Smooth muscle cell (in vitro differentiated cells): Measurements from ENCODE around the gene SCN10A. TPM values are rescaled to one million over a fixed set of nuclear protein-coding genes. Genes with fewer than 3 reads are reported as not detected.
A peak's percentile ranks its signal among the peaks of the same experiment; 100 is the strongest.

Experiments
- DNase-seq: peaks from one replicate; lab custom pipeline; 2025; ENCODE audit not compliant: unreplicated experiment; lab: John Stamatoyannopoulos, UW
- H2AFZ ChIP-seq: fragments of 200-600 bp; sonication (generic); 2 replicates; pipeline ENCODE4 v1.6.0; 2016; ENCODE audit warnings: antibody characterized with exemption, low read depth, mild to moderate bottlenecking
- H3F3A ChIP-seq: fragments of 200-600 bp; sonication (generic); 2 replicates; pipeline ENCODE4 v1.6.0; 2017; ENCODE audit warnings: antibody characterized with exemption, low read depth
- H3K27ac ChIP-seq: fragments of 200-600 bp; sonication (generic); 2 replicates; pipeline ENCODE4 v1.5.1; 2016; ENCODE audit warnings: low read depth, mild to moderate bottlenecking
- H3K27me3 ChIP-seq: fragments of 200-600 bp; sonication (generic); 2 replicates; pipeline ENCODE4 v1.6.1; 2016; ENCODE audit warnings: low read depth, mild to moderate bottlenecking
- H3K36me3 ChIP-seq: fragments of 200-600 bp; sonication (generic); 2 replicates; pipeline ENCODE4 v1.5.1; 2016; ENCODE audit warnings: low read depth
- H3K4me1 ChIP-seq: fragments of 200-600 bp; sonication (generic); 2 replicates; pipeline ENCODE4 v1.5.1; 2016; ENCODE audit warnings: low read depth
- H3K4me2 ChIP-seq: fragments of 200-600 bp; sonication (generic); 2 replicates; pipeline ENCODE4 v1.6.0; 2016; ENCODE audit warnings: mild to moderate bottlenecking
- H3K4me3 ChIP-seq: fragments of 200-600 bp; sonication (generic); 2 replicates; pipeline ENCODE4 v1.5.1; 2016; ENCODE audit warnings: mild to moderate bottlenecking
- H3K79me2 ChIP-seq: fragments of 200-600 bp; sonication (generic); 2 replicates; pipeline ENCODE4 v1.6.0; 2016; ENCODE audit warnings: low read depth, mild to moderate bottlenecking
- H3K9ac ChIP-seq: fragments of 200-600 bp; sonication (generic); 2 replicates; pipeline ENCODE4 v1.6.0; 2016; ENCODE audit warnings: low read depth
- H3K9me3 ChIP-seq: fragments of 200-600 bp; sonication (generic); replicated peaks from 2 replicates; pipeline ENCODE4 v1.5.1; 2016; ENCODE audit warnings: low read depth
- H4K20me1 ChIP-seq: fragments of 200-600 bp; sonication (generic); 2 replicates; pipeline ENCODE4 v1.6.0; 2016; ENCODE audit warnings: low read depth
- WGBS: methylation state at CpG from one replicate; pipeline ENCODE4 v1.1.7; 2016; ENCODE audit warnings: low lambda C conversion rate; 5-methylcytosine and 5-hydroxymethylcytosine counted together
- polyA plus RNA-seq: library from polyadenylated mRNA; unstranded; fragments of >200 nt; fragmentation: Nextera tagmentation; extraction: Ambion mirVana; gene quantifications from 2 replicates; pipeline ENCODE4 v1.2.1, GENCODE V29; 2016
- total RNA-seq: library from RNA; depleted of rRNA; stranded (reverse); fragments of >200 nt; gene quantifications from 2 replicates; pipeline ENCODE4 v1.2.3, GENCODE V29; 2014
- TF ChIP-seq, protein P1 (sequence below): fragments of 200-600 bp; sonication (generic); IDR thresholded peaks from 2 replicates; pipeline ENCODE4 v1.5.1; 2017; ENCODE audit warnings: borderline replicate concordance, mild to moderate bottlenecking, antibody characterized with exemption; ENCODE audit not compliant: insufficient read depth, poor library complexity, severe bottlenecking

Gene SCN10A
- total RNA-seq (not detected in 2 replicates), polyA plus RNA-seq (not detected in 2 replicates)

DNA sequence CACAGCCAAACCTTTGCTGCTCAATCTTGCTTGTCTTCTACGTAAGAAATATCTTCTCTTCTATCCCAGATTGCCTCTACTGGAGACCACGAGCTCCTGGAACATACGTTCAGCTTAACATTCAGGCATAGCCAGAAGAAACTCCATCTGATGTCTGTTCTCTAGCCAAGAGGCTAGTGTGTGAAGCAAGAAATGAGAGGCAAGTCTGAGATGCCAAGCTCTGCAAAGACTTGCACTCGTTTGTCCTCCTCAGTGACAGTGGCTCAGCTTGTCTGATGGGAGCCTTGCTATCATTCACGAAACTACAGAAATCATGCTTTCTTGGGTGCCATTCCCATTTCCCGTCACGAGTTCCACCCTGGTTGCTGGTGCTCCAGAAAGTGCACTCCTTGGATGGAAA, at the start of gene SCN10A:
TSS of gene SCN10A (minus strand) at position 192 of the 400 bp plus-strand sequence. CDS start 22,207 bp downstream, outside the sequence.
- Histone ChIP-seq H3K9ac (no peak within 1 kb of the TSS), H3K4me1 (no peaks in the 10 kb centered on the region), H2AFZ (no peak within 1 kb of the TSS), H3K4me2 (no peak within 1 kb of the TSS), H3K9me3 (no peaks in the 10 kb centered on the region), H3K79me2 (no peaks in the 10 kb centered on the region), H3K27ac (no peak within 1 kb of the TSS), H3K36me3 (no peaks in the 10 kb centered on the region), H4K20me1 (no peaks in the 10 kb centered on the region), H3K4me3 (no peak within 1 kb of the TSS), H3F3A (no peaks in the 10 kb centered on the region), H3K27me3 (peaks cover 22% of the 10 kb centered on the region)
- WGBS: 79% methylated on average over 7 of the region's 7 CpGs
- TF ChIP-seq, protein P1, sequence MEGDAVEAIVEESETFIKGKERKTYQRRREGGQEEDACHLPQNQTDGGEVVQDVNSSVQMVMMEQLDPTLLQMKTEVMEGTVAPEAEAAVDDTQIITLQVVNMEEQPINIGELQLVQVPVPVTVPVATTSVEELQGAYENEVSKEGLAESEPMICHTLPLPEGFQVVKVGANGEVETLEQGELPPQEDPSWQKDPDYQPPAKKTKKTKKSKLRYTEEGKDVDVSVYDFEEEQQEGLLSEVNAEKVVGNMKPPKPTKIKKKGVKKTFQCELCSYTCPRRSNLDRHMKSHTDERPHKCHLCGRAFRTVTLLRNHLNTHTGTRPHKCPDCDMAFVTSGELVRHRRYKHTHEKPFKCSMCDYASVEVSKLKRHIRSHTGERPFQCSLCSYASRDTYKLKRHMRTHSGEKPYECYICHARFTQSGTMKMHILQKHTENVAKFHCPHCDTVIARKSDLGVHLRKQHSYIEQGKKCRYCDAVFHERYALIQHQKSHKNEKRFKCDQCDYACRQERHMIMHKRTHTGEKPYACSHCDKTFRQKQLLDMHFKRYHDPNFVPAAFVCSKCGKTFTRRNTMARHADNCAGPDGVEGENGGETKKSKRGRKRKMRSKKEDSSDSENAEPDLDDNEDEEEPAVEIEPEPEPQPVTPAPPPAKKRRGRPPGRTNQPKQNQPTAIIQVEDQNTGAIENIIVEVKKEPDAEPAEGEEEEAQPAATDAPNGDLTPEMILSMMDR: no peak
- no peak for DNase-seq

DNA sequence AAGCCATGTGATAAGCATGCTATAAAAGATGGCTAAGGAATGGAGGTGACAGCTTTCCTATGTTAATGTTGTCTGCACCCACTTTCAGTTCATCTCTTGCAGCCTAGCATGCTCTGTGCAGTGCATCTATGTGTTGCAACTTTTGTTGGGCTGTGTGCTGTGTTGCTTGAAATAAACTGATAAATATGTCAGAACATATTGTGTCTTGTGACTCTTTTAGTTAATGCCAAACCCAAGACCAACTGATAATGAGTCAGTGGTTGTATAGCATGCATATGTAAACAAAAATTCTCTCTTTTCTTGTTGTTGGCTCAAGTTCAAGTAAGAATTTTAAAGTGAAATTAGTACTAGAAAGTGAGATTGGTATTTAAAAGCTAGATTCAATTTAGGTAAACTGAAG, 37.0 kb upstream of the SCN10A start:
- DNase-seq: no peak
- Histone ChIP-seq H3F3A (no peaks in the 10 kb centered on the region), H2AFZ (no peak overlapping the region), H3K27ac (no peak overlapping the region), H3K27me3 (peaks cover 4% of the 10 kb centered on the region), H3K9me3 (no peaks in the 10 kb centered on the region), H3K79me2 (no peaks in the 10 kb centered on the region), H3K4me1 (no peaks in the 10 kb centered on the region), H3K4me2 (no peak overlapping the region), H3K36me3 (no peaks in the 10 kb centered on the region), H3K9ac (no peak overlapping the region), H3K4me3 (no peak overlapping the region), H4K20me1 (no peaks in the 10 kb centered on the region)
- TF ChIP-seq, protein P1: no peak

DNA sequence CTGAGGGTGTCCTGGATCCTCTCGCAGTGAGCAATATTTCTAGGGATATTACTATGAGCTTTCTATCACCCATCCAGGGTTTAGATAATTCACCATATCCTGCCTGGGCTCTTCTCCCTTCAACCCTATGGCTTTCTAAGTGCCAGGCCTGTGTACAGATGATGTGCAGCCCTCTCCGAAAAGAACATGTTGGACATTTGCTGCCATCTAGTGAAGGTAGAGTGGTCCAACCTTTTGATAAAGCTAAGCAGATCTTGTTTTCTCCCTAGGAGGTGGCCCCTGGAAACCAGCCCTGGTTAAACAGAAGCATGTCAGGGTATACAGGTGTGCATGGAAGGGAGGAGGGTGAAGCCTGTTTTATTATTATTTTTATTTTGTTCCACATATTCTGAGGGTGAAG, 27.9 kb upstream of the SCN10A start:
- 70% methylated on average over 2 of the region's 2 CpGs for WGBS
- Histone ChIP-seq H4K20me1 (no peaks in the 10 kb centered on the region), H3K36me3 (no peaks in the 10 kb centered on the region), H3K4me1 (no peaks in the 10 kb centered on the region), H3K4me3 (no peak overlapping the region), H3K79me2 (no peaks in the 10 kb centered on the region), H3K9ac (no peak overlapping the region), H3K27ac (no peak overlapping the region), H3K4me2 (no peak overlapping the region), H3F3A (no peaks in the 10 kb centered on the region), H2AFZ (no peak overlapping the region), H3K9me3 (no peaks in the 10 kb centered on the region), H3K27me3 (peaks cover 30% of the 10 kb centered on the region)
- TF ChIP-seq, protein P1: peak; percentile 45
- no peak for DNase-seq

DNA sequence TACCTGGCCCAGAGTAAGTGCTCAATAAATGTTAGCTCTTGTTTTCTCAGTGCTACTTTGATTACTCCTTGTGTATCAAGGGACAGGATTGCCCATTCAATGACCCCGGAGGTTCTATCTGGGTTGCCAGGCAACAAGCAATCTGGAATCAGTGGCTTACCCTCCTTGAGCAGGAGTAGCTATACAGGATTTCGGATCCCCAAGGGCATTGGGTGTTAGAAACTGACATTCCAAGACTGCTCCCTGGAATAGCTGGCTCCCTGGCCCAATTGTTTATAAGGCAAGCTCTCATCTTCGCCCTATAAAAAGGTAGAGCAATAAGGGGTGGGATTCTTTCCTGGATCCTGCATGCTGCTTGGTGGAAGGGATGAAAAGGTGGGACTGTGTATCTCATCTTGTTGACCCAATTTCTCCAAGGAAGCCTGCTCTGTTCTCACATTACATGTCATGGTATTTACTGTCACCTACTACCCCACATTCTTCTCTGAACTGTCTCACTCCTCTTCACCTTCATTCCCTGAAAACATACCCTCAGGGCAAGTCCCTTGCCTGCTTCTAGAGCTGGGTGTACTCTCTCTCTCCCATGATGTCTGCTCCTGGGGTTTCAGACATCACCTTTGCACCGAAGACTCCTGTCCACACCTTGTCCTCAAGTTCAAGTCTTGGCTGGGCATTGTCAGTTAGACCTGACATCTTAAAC, 26.4 kb upstream of the SCN10A start:
- Histone ChIP-seq H3K27ac (no peak overlapping the region), H3K9ac (no peak overlapping the region), H3K36me3 (no peaks in the 10 kb centered on the region), H4K20me1 (no peaks in the 10 kb centered on the region), H3K79me2 (no peaks in the 10 kb centered on the region), H2AFZ (no peak overlapping the region), H3K9me3 (no peaks in the 10 kb centered on the region), H3K27me3 (peaks cover 30% of the 10 kb centered on the region), H3F3A (no peaks in the 10 kb centered on the region), H3K4me2 (no peak overlapping the region), H3K4me3 (no peak overlapping the region), H3K4me1 (no peaks in the 10 kb centered on the region)
- WGBS: 74% methylated on average over 4 of the region's 4 CpGs
- TF ChIP-seq, protein P1: no peak
- no peak for DNase-seq
